GM21381 (cell line): ENCODE results near the gene KASH5.
"Not testable (repeated sequence)": the region's sequence is repeated elsewhere in the genome, so short reads cannot be mapped to it uniquely, and the experiment has no call there.

Source experiments
- ATAC-seq: cut with Tn5 transposase; IDR thresholded peaks from one replicate; pipeline ENCODE4 v1.9.1; 2021; ENCODE audit warnings: mild to moderate bottlenecking, moderate library complexity; ENCODE audit not compliant: unreplicated experiment

The KASH5 gene

GRCh38 chr19:49435670-49436069, 47.6 kb downstream of the KASH5 start:
- no peak for ATAC-seq

DNA sequence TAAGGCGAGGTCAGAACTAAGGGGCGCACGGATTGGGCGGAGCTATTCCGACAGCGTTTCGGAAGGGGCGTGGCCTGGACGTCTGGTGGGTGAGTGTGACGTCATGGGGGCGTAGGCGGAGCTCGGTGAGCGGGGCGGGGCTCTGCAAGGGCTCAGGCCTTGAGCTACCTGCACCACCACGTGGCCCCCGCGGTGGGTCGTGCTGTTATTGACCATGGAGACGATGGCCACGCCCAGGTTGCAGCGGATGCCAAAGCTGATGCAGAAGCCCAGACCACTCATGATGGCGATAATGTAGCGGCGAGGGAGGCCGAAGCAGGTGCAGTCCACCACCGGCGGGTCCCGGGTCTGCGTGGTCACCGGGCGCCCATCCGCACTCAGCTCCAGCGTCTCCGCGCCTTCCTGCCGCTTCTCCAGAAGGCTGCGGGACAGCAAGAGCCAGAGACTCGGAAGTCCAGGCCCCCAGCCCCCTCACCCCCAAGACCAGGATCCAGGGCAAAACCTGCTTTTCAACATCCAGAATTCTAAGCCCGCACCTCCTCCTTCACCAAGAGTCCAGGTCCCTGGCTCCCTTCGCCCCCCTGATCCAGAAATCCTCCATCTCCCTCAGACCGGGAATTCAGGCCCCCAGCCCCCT, 48.5 kb downstream of the KASH5 start:
- no peak for ATAC-seq

DNA sequence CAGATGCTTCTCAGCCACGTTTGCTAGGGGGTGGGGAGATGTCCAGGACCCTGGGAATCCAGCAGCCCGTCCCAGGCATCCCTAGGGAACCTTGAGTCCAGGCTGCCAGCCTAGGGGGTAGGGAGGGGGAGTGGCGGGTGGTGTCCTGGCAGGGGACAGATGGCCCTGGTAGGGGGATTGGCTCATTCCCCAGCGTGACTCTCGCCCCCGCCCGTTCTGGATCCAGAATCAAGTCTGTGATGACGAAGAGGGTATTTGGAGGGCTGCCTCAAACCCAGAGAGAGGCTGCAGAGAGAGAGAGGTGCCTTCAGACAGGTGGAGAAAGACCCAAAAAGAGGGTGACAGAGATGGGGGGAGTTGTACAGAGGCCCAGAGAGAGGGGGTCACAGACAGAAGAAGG, 49.2 kb downstream of the KASH5 start:
- ATAC-seq = no peak

DNA sequence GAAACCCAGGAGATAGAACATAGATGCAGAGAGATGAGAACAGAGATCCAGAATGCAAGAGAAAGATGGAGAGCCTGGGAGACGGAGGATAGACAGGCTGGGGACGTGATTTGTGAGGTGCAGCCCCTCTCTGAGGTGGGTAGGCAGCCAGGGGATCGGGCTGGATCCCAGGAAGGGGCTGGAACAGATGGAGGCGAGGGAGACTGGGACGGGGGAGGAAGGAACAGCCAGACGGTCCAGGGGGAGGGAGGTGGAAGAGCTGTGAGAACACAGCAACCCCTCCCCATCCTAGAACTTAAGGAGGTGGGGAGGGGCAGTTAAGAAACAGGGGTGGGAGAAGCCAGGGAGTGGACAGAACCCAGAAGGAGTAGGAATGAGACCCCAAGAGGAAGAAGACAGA, 50.2 kb downstream of the KASH5 start:
- ATAC-seq = no peak

- no peak for ATAC-seq
These were observed 51.8 kb downstream of the KASH5 start for GRCh38 chr19:49439836-49440235.

- no peak for ATAC-seq
These were observed 52.6 kb downstream of the KASH5 start for GRCh38 chr19:49440439-49441209.

DNA sequence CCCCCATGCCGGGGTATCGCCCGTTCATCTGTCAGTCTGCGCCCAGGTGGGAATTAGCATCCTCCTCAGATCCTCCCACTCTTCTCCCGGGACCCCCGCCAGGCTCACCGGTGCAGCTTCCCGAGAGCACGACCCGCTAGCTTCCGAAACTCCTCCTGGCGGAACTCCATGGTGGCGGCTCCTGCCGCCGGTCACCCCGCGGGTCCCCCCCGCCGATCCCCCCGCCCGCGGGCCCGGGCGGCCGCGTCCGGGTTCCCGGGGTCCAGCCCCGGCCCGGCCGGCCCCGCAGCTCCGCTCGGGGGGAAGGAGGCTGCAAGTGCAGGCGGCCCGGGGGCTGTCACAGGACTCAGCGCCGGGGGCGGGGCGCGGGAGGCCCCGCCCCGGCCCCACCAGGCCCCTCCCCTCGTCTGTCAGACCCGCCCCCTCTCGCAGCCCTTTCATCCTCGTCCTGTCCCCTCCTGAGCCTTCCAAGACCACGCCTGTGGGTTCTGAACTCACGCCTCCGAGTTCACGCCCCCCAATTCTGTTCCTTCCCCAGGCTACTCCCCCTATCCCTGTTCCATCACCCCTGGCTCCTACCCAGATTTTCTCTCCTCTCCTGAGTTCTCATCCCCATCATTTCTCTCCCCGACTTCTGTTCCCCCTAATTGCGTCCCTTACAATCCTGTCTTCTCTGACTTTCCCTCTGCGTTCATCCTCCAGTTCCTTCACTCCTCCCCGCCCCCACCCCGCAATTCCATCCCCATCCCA, 53.3 kb downstream of the KASH5 start, which contains the start of gene SLC17A7:
TSS of gene SLC17A7 (minus strand) at position 318 of the 750 bp plus-strand sequence. CDS start at position 170, 148 bp downstream.
- no peak for ATAC-seq

DNA sequence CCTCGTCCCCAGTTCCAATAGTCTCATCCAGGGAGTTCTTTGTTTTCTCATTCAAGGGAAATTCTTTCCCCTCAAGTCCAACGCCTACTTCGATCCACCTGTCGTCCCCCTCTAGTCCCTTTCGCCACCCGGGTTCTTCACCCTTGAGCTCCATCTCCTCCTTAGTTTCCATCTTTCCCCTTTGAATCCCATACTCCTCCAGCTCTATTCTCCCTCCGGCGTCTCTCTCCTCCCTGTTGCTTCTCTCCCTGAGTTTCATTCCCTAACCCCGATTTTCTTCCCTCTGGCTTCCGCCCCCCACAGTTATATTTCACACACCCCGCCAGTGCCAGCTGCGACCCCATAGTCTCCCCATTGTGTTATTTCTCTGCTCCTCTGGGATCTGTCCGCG, 53.9 kb downstream of the KASH5 start:
- no peak for ATAC-seq

- no peak for ATAC-seq
These were observed 54.3 kb downstream of the KASH5 start for GRCh38 chr19:49442354-49442753.

- ATAC-seq = peak; percentile 21
These were observed 54.8 kb downstream of the KASH5 start for GRCh38 chr19:49442771-49443365.

GRCh38 chr19:49443366-49444099, 55.5 kb downstream of the KASH5 start:
- ATAC-seq = peak; percentile 77

- ATAC-seq = not testable (repeated sequence)
These were observed 56.2 kb downstream of the KASH5 start for GRCh38 chr19:49444100-49444700.

DNA sequence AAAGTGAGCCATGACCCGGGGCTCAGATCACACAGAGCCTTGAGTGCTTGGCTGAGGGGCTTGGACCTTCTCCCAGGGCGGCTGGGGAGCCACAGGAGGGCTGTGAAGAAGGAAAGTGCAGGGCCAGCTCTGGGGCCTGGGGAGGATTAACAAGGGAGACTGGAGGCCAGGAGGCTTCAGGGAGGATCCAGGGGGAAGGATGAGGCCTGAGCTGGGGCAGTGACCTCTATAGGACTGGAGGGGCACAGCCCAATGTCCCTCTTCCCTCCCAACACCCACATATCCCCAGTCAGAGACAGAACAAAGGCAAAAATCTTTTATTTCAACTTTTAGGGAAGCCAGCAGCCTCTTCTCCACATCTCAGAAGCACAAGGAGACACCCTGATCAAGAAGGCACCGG, 57.9 kb downstream of the KASH5 start:
- no peak for ATAC-seq

DNA sequence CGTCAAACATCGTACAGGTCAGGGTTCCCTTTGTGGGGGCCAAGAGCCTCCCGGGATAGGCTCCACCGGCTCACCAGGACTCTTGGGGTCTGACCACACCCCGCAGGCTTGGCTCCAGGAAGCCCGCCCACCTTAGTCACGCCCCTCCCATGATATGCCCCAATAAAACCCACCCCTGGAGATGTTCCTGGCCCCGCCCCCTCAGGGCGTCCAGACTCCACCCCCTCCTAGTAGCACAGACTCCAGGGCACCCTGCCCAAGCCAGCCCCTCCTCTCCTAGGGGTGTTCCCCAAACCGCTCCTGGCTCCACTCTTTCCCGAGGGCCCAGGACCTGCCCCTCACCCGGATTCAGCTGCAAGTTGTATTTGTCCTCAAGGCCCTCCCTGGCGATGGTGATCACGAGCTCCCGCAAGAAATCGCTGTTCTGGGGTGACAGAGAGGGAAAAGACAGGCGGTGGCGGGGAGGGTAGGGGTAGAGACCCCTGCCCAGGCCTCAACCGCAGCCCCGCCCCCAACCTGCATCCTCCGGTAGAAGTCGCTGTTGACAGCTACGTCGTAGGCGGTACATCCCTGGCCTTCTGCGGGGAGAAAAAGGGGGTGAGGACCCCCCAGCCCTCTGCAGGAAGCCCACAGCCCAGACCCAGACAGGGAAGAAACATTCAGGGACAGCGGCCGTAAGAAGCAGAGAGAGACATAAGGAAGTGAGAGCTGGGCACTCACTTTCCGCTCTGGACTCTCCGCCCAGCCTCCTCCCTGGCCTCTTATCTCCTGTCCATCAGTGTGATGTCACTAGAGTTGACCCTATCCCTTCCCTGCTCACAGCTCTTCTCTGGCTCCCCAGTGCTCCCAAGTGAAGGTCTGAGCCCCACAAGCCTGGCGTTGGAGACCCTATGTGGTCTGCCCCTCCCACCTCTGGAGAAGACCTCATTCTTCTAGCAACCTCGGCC, 59.7 kb downstream of the KASH5 start:
- ATAC-seq = no peak

DNA sequence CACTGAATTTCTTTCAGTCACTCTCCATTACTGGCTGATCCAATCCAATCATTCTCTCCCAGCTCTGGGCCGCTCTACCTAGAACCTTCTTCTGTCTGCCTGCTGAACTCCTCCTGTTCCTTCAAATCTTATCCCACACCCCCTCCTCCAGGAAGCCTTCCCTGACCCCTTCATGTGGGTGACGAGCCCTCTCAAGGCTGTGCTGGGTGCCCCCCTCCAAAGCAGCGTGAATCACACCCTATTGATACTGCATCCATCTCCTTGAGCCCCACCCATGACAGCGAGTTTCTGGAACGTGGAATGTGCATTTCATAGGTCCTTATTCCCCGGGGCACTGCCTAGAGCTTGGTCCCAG, 60.4 kb downstream of the KASH5 start:
- no peak for ATAC-seq

DNA sequence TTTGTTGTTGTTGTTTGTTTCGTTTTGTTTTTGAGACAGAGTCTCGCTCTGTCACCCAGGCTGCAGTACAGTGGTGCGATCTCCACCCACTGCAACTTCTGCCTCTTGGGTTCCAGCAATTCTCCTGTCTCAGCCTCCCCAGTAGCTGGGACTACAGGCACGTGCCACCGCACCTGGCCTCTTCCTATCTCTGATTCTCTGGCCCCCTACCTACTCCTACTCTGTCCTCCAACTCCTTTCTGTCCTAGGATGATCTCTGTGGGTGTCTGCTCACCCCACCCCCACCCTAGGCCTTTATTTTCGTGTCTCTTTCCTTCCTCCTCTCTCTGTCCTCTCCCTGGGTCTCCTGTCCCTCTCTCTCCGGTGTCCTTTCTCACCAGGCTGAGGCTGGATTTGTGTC, 62.4 kb downstream of the KASH5 start:
- no peak for ATAC-seq

DNA sequence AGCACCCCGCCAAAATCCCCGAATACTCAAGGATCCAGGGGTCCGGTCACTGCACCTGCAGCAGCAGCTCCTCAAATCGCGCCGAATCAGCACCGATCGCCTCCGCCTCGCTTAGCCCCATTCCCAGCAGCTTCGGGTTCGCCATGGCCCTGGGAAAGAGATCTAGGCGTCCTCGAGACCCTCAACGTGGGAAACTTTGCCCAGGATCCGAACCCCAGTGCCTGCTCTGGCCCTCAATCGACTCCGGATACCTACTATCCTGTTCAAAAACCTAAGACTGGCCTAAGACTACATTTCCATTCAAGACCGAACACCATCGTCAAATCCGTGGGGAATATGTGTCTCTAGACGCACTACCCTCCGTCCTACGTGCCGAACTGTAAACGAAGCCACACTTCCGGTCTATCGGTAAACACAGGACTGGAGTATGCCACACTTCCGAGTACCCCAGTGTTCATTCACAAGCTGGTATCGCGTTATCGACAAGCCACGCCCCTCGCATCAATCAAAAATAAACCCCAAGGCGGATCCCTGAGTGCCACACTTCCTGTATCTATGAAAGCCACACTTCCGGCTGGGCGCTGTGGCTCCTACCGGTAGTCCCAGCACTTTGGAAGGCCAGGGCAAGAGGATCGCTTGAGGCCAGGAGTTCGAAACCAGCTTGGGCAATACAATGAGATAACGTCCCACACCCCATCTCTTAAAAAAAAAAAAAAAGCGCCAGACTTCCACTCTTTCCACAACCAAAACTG, 63.6 kb downstream of the KASH5 start, which contains the start of gene PIH1D1:
TSS of gene PIH1D1 (minus strand) at position 385 of the 752 bp plus-strand sequence. CDS start at position 145, 240 bp downstream.
- ATAC-seq = peak; percentile 54

GRCh38 chr19:49453013-49453756, 65.1 kb downstream of the KASH5 start, which contains the start of gene ALDH16A1:
TSS of gene ALDH16A1 (plus strand) at chr19:49453225. CDS start at chr19:49453332, 107 bp downstream.
- ATAC-seq = peak; percentile 87
